Measurements from ENCODE around the gene MYPOP. TPM values are rescaled to one million over a fixed set of nuclear protein-coding genes. Genes with fewer than 3 reads are reported as not detected.
A peak's percentile ranks its signal among the peaks of the same experiment; 100 is the strongest.

Gene MYPOP
- total RNA-seq, 1 experiment from 2014 or later = 8.5 TPM

- peak; percentile 84 for DNase-seq (ENCODE audit: low spot score)
Observed at GRCh38 chr19:45863840-45864628, 38.4 kb downstream of the MYPOP start, which contains the start of gene FOXA3. Gene FOXA3 (plus strand): TSS chr19:45864326. CDS start chr19:45864457, 131 bp downstream.

DNA sequence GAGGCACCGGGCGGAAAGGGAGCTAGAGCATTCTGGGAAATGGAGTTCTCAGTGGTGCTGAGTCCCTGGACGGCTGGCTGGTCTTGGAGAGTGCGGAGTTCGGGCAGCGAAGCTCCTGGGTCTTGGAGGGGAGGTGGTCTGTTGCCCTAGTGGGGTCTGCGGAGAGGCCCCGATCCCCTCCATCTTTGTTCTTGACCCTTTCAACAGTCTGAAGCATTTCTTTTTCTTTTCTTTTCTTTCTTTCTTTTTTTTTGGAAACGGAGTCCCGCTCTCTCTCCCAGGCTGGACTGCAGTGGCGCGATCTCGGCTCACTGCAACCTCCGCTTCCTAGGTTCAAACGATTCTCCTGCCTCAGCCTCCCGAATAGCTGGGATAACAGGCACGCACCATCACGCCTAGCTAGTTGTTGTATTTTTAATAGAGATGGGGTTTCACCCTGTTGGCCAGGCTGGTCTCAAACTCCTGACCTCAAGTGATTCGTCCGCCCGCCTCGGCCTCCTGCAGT lies 39.0 kb downstream of the MYPOP start:
- no peak for DNase-seq (ENCODE audit: low spot score)

DNA sequence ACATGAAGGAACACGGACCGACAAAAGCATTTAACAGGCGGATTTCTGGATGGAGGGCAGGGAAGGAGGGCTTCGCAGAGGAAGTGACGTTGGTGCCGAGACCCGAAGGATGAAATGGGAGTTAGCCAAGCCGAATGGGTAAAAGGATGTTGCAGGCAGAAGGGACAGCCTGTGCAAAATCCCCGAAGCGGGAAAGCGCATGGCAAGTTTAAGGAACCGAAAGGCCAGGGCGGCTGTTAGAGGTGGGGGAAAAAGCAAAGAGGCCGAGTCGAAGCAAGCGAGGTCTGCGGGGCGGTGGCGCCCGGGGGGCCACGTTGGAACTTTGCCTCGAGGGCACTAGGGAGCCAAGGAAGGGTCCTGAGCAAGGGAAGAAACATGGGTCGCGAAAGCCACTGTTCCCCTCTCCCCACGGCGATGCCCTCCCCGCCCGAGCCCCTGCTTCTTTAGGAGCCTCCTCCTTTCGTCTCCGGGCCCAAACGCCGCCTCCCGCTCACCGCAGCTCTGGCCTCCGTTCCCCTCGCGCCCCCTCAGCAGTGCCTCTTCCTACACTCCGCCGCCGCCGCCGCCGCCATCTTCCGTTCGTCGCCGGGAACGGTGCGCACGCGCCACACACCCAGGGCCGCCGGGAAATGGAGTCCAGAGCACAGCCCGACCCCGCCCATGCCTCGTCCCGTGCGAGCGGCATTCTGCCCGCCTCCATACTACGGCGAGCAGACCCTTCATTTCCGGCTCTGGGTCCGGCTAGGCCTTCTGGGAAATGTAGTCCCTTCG lies 39.7 kb downstream of the MYPOP start, which contains the start of gene SYMPK:
SYMPK (minus strand) TSS at position 584 of the 771 bp plus-strand sequence. CDS start 8,652 bp downstream, outside the sequence.
- peak; percentile 100 for DNase-seq (ENCODE audit: low spot score)

DNA sequence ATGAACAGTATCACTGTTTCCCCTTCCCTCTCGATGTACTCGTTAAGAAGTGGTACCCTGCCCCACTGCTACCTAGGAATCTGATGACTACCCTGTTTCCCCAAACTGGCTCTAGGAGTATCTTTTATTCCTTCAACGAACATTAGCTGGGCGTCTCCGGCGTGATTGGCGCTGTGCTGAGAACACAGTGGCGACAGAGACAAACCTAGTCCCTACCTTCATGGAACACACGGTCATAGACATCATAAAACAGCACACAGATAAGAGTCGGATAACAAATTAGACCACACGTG lies 40.2 kb downstream of the MYPOP start:
- DNase-seq (ENCODE audit: low spot score) = no peak

- no peak for DNase-seq (ENCODE audit: low spot score)
Observed at GRCh38 chr19:45860359-45861259, 41.8 kb downstream of the MYPOP start.

- no peak for DNase-seq (ENCODE audit: low spot score)
Observed at GRCh38 chr19:45854167-45854778, 48.1 kb downstream of the MYPOP start.

- no peak for DNase-seq (ENCODE audit: low spot score)
Observed at GRCh38 chr19:45852983-45853382, 49.4 kb downstream of the MYPOP start.

- DNase-seq (ENCODE audit: low spot score) = no peak
Observed at GRCh38 chr19:45852145-45852750, 50.2 kb downstream of the MYPOP start.

DNA sequence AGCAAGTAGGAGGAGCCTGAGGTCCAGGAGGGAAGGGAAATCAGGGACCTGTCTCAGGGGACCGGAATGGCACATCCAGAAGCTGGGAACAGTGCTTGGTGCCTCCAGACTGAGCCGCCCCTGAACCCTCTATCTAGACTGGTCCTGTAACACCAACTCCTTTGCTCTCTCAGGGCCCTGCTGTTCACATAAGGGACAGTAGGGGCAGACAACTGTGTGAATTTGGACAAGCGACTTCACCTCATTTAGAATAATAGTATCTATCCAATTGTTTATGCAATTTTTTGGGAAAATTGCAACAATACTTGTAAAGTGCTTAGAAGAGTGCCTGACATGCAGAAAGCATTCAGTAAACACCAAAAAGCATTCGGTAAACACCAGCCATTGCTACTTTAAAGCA lies 53.5 kb downstream of the MYPOP start:
- DNase-seq (ENCODE audit: low spot score) = peak; percentile 24

DNA sequence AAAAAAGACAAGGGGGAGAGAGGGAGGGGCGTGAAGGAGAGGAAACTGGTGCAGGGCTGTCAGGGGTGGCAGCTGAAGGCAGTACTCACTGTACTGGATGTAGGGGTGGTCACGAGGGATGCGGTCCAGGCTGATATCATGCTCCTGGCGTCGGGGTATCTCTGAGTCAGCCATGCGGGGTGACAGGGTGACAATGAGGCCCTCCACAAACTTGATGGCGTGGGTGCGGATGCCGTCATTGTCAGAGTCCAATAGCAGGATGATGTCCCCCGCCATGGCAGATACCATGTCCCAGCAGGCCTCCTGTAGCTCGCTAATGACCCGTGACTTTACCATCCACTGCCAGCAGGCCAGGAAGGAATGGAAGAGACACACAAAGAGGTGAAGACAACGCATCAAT lies 54.8 kb downstream of the MYPOP start:
- no peak for DNase-seq (ENCODE audit: low spot score)

GRCh38 chr19:45842198-45842597 lies 60.2 kb downstream of the MYPOP start:
- DNase-seq (ENCODE audit: low spot score) = no peak

Other genes with a start within 250 kb of the MYPOP start
- gene GIPR, start 234.4 kb downstream of the MYPOP start, total RNA-seq (2014; rRNA removed; shearing (Covaris generic)) = 4.3 and 5.1 TPM in 2 replicates
- gene SNRPD2, start 210.7 kb downstream of the MYPOP start, total RNA-seq (2014; rRNA removed; shearing (Covaris generic)) = 802 and 867 TPM in 2 replicates
- gene QPCTL, start 209.9 kb downstream of the MYPOP start, total RNA-seq (2014; rRNA removed; shearing (Covaris generic)) = 34.7 and 36.4 TPM in 2 replicates
- 44.4 and 57.6 TPM in 2 replicates for gene FBXO46, start 171.7 kb downstream of the MYPOP start, total RNA-seq (2014; rRNA removed; shearing (Covaris generic))
- not detected in 2 replicates for gene MEIOSIN, start 169.2 kb downstream of the MYPOP start, total RNA-seq (2014; rRNA removed; shearing (Covaris generic))
- 26.8 and 28.6 TPM in 2 replicates for gene SIX5, start 133.4 kb downstream of the MYPOP start, total RNA-seq (2014; rRNA removed; shearing (Covaris generic))
- 31.1 and 45.7 TPM in 2 replicates for gene DMPK, start 120.1 kb downstream of the MYPOP start, total RNA-seq (2014; rRNA removed; shearing (Covaris generic))
- gene DMWD, start 109.8 kb downstream of the MYPOP start, total RNA-seq (2014; rRNA removed; shearing (Covaris generic)) = 102 and 108 TPM in 2 replicates
- gene RSPH6A, start 87.3 kb downstream of the MYPOP start, total RNA-seq (2014; rRNA removed; shearing (Covaris generic)) = not detected in 2 replicates
- 114 and 117 TPM in 2 replicates for gene SYMPK, start 39.5 kb downstream of the MYPOP start, total RNA-seq (2014; rRNA removed; shearing (Covaris generic))
- 6.1 and 10.7 TPM in 2 replicates for gene FOXA3, start 38.3 kb downstream of the MYPOP start, total RNA-seq (2014; rRNA removed; shearing (Covaris generic))
- gene IRF2BP1, start 16.5 kb downstream of the MYPOP start, total RNA-seq (2014; rRNA removed; shearing (Covaris generic)) = 119 and 125 TPM in 2 replicates
- not detected in 2 replicates for gene NANOS2, start 12.2 kb upstream of the MYPOP start, total RNA-seq (2014; rRNA removed; shearing (Covaris generic))
- gene NOVA2, start 71.3 kb upstream of the MYPOP start, total RNA-seq (2014; rRNA removed; shearing (Covaris generic)) = not detected in 2 replicates
- gene CCDC61, start 92.9 kb upstream of the MYPOP start, total RNA-seq (2014; rRNA removed; shearing (Covaris generic)) = 20.3 and 24.4 TPM in 2 replicates
- not detected in 2 replicates for gene PGLYRP1, start 120.4 kb upstream of the MYPOP start, total RNA-seq (2014; rRNA removed; shearing (Covaris generic))
- gene IGFL4, start 138.4 kb upstream of the MYPOP start, total RNA-seq (2014; rRNA removed; shearing (Covaris generic)) = 4.2 and 6.8 TPM in 2 replicates
- not detected in 2 replicates for gene IGFL3, start 222.1 kb upstream of the MYPOP start, total RNA-seq (2014; rRNA removed; shearing (Covaris generic))
- gene IGFL2, start 245.6 kb upstream of the MYPOP start, total RNA-seq (2014; rRNA removed; shearing (Covaris generic)) = 1.1 and 1.6 TPM in 2 replicates

Measured in HT-29 (cell line).